Liver (tissue), 9 donors: ENCODE data around the gene CFAP77. TPM values are rescaled to one million over a fixed set of nuclear protein-coding genes. Genes with fewer than 3 reads are reported as not detected.

ENCODE experiments used
- DNase-seq: peaks from one replicate; pipeline ENCODE4 v3.0.0-alpha.2; 2017; ENCODE audit warnings: low spot score
- H3K27ac ChIP-seq, 2 donors: one replicate each; pipeline ENCODE4 v1.7.0; 2013; ENCODE audit warnings: inconsistent platforms in 2 of 2, low read length in 2 of 2, control low read depth in 1 of 2, low read depth in 1 of 2, mild to moderate bottlenecking in 1 of 2
- H3K27me3 ChIP-seq, 4 donors: one replicate each; pipeline versions ENCODE4 v1.6.1 to v1.7.0; 2013; ENCODE audit warnings: low read length in 3 of 4, inconsistent platforms in 1 of 4, mild to moderate bottlenecking in 1 of 4, moderate library complexity in 1 of 4; ENCODE audit not compliant: control insufficient read depth in 4 of 4, insufficient read depth in 4 of 4
- H3K36me3 ChIP-seq, 4 donors: one replicate each; pipeline versions ENCODE4 v1.6.1 to v1.7.0; 2013; ENCODE audit warnings: low read length in 3 of 4, mild to moderate bottlenecking in 3 of 4, low read depth in 1 of 4, moderate library complexity in 1 of 4; ENCODE audit not compliant: control insufficient read depth in 4 of 4, insufficient read depth in 3 of 4
- H3K4me1 ChIP-seq, 4 donors: one replicate each; pipeline versions ENCODE4 v1.6.1 to v1.7.0; 2013; ENCODE audit warnings: low read length in 3 of 4, mild to moderate bottlenecking in 3 of 4, moderate library complexity in 1 of 4; ENCODE audit not compliant: control insufficient read depth in 4 of 4, insufficient read depth in 4 of 4
- H3K4me3 ChIP-seq, 3 donors: one replicate each; pipeline versions ENCODE4 v1.6.1 to v1.7.0; 2013; ENCODE audit warnings: low read length in 3 of 3, control low read depth in 1 of 3, low read depth in 1 of 3, mild to moderate bottlenecking in 1 of 3
- H3K9ac ChIP-seq, 2 donors: one replicate each; pipeline ENCODE4 v1.7.0; 2013; ENCODE audit warnings: low read length in 2 of 2, mild to moderate bottlenecking in 2 of 2, moderate library complexity in 2 of 2, control low read depth in 1 of 2, low read depth in 1 of 2
- H3K9me3 ChIP-seq, 4 donors: one replicate each; pipeline versions ENCODE4 v1.6.1 to v1.7.0; 2013; ENCODE audit warnings: low read length in 3 of 4; ENCODE audit not compliant: control insufficient read depth in 4 of 4
- ATF3 ChIP-seq: IDR thresholded peaks from 2 replicates; pipeline ENCODE4 v1.6.1; 2016; ENCODE audit warnings: antibody characterized with exemption
- CTCF ChIP-seq: fragments of 150-350 bp; IDR thresholded peaks from 2 replicates; pipeline ENCODE4 v1.5.1; 2017; ENCODE audit warnings: improper control_type of control experiment, low read depth, low read length; ENCODE audit not compliant: missing input control
- EGR1 ChIP-seq, 2 donors: IDR thresholded peaks; 2 replicates each; pipeline ENCODE4 v1.6.1; 2016 to 2018; ENCODE audit warnings: antibody characterized with exemption in 2 of 2, low read depth in 2 of 2
- FOXA1 ChIP-seq: IDR thresholded peaks from 2 replicates; pipeline ENCODE4 v1.6.1; 2016; ENCODE audit warnings: antibody characterized with exemption
- FOXA2 ChIP-seq: IDR thresholded peaks from 2 replicates; pipeline ENCODE4 v1.6.1; 2016; ENCODE audit warnings: antibody characterized with exemption
- GABPA ChIP-seq, 2 donors: IDR thresholded peaks in 1 of 2; conservative IDR thresholded peaks in 1 of 2; 2 replicates each; pipeline ENCODE4 v1.6.1; 2016; ENCODE audit warnings: antibody characterized with exemption in 2 of 2, mild to moderate bottlenecking in 1 of 2, moderate library complexity in 1 of 2
- HNF4A ChIP-seq, 2 donors: conservative IDR thresholded peaks; 2 replicates each; pipeline ENCODE4 v1.6.1; 2016; ENCODE audit warnings: antibody characterized with exemption in 2 of 2, mild to moderate bottlenecking in 2 of 2
- HNF4G ChIP-seq: IDR thresholded peaks from 2 replicates; pipeline ENCODE4 v1.6.1; 2016; ENCODE audit warnings: antibody characterized with exemption
- JUND ChIP-seq, 2 donors: IDR thresholded peaks; 2 replicates each; pipeline ENCODE4 v1.6.1; 2016; ENCODE audit warnings: antibody characterized with exemption in 2 of 2
- NR2F2 ChIP-seq: IDR thresholded peaks from 2 replicates; pipeline ENCODE4 v1.6.1; 2016; ENCODE audit warnings: antibody characterized with exemption
- RAD21 ChIP-seq, 2 donors: IDR thresholded peaks; 2 replicates each; pipeline ENCODE4 v1.6.1; 2016; ENCODE audit warnings: antibody characterized with exemption in 2 of 2, mild to moderate bottlenecking in 2 of 2
- REST ChIP-seq: IDR thresholded peaks from 2 replicates; pipeline ENCODE4 v1.6.1; 2016; ENCODE audit warnings: antibody characterized with exemption, mild to moderate bottlenecking
- RXRA ChIP-seq, 2 donors: IDR thresholded peaks; 2 replicates each; pipeline ENCODE4 v1.6.1; 2017 to 2018; ENCODE audit warnings: antibody characterized with exemption in 2 of 2, mild to moderate bottlenecking in 1 of 2
- SP1 ChIP-seq: IDR thresholded peaks from 2 replicates; pipeline ENCODE4 v1.6.1; 2018; ENCODE audit warnings: antibody characterized with exemption, mild to moderate bottlenecking
- TAF1 ChIP-seq: conservative IDR thresholded peaks from 2 replicates; pipeline ENCODE4 v1.6.1; 2016; ENCODE audit warnings: antibody characterized with exemption, mild to moderate bottlenecking
- YY1 ChIP-seq: IDR thresholded peaks from 2 replicates; pipeline ENCODE4 v1.6.1; 2016; ENCODE audit warnings: antibody characterized with exemption, mild to moderate bottlenecking
- ZBTB33 ChIP-seq: IDR thresholded peaks from 2 replicates; pipeline ENCODE4 v1.6.1; 2016; ENCODE audit warnings: antibody characterized with exemption
- WGBS: extraction: QIAGEN DNeasy Blood & Tissue Kit; methylation state at CpG from one replicate; pipeline ENCODE4 v1.1.7; 2013; 5-methylcytosine and 5-hydroxymethylcytosine counted together
- polyA plus RNA-seq, 2 donors: library from polyadenylated mRNA; stranded (reverse) in 1 of 2; unstranded in 1 of 2; fragments of 200-250 nt in 1 of 2; fragments of >200 nt in 1 of 2; fragmentation: Nextera tagmentation in 1 of 2; extraction: Ambion mirVana in 1 of 2; gene quantifications; one replicate each; pipeline versions ENCODE4 v1.2.1 to v1.2.3, GENCODE V29; 2013 to 2015
- total RNA-seq, 2 donors: library from RNA; depleted of rRNA; stranded (reverse); fragments of >200 nt; gene quantifications; one replicate each; pipeline ENCODE4 v1.2.3, GENCODE V29; 2014
- TF ChIP-seq, protein P1 (sequence below): IDR thresholded peaks from 2 replicates; pipeline ENCODE4 v1.6.1; 2016; ENCODE audit warnings: antibody characterized with exemption
- donor health status: healthy.
- donor health status: healthy.
- donor health status: healthy.
- donor health status: healthy.
- donor health status: healthy.

The CFAP77 gene
- total and polyA plus RNA-seq, 4 donors: not detected

DNA sequence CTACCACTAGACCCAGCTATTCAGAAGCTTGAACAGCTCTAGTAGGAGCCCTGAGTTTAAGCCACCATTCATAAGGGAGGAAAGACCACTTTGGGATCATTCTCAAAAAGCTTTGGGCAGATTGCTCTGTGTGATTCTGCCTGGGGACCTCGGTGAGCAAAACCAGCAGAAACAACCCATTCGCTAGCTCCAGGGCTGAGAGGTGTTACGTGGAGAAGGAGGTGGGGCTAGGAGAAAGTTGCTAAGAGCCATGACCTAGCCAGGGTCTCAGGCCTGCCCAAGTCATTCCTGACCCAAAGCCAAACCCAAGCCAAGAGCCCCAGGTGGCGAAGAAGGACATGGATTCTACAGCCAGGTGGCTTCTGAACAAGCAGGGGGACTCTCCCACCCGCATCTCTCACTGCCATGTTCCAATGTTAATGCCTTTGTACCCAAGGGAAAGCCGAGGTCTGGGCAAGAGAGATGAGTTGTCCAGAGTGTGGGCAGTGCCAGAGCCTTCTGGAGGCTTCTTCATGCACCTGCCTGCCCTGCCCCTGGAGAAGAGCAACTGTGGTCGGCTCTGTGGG is 168.4 kb downstream of the CFAP77 start:
- H3K27me3 ChIP-seq: peaks cover 2 to 28% (median 16%) of the 10 kb centered on the region in 4 donors
- no peak overlapping the region for H3K9ac ChIP-seq
- H3K4me1 ChIP-seq: peaks cover 0 to 11% (median 6%) of the 10 kb centered on the region in 4 donors
- no peak for DNase-seq
- H3K9me3 ChIP-seq: no peaks in the 10 kb centered on the region
- no peak for TF ChIP-seq TAF1
- no peak for TF ChIP-seq FOXA2
- no peak for TF ChIP-seq FOXA1
- TF ChIP-seq SP1: no peak
- no peak for TF ChIP-seq CTCF
- TF ChIP-seq RAD21 (IDR thresholded peaks at IDR 0.05): no peak
- TF ChIP-seq HNF4G: no peak
- TF ChIP-seq EGR1 (IDR thresholded peaks at IDR 0.05; ENCODE audit: low read depth in 2 of 2): no peak
- WGBS: 38% methylated on average over 7 of the region's 7 CpGs
- no peak overlapping the region for H3K4me3 ChIP-seq
- no peaks in the 10 kb centered on the region for H3K36me3 ChIP-seq
- H3K27ac ChIP-seq: no peak overlapping the region

GRCh38 chr9:132579427-132579798 is 169.4 kb downstream of the CFAP77 start:
- TF ChIP-seq RAD21 (IDR thresholded peaks at IDR 0.05) (no peak), CTCF (no peak), EGR1 (IDR thresholded peaks at IDR 0.05; ENCODE audit: low read depth in 2 of 2) (no peak), FOXA1 (no peak), ZBTB33 (no peak), REST (no peak), HNF4G (no peak), RXRA (IDR thresholded peaks at IDR 0.05) (no peak), SP1 (no peak), JUND (IDR thresholded peaks at IDR 0.05) (no peak), TAF1 (no peak), FOXA2 (no peak), GABPA (IDR thresholded peaks at IDR 0.05 in 1 of 2, conservative IDR thresholded peaks at IDR 0.05 in 1 of 2) (no peak), YY1 (no peak), NR2F2 (no peak), HNF4A (conservative IDR thresholded peaks at IDR 0.05) (no peak), ATF3 (no peak)
- TF ChIP-seq, protein P1, sequence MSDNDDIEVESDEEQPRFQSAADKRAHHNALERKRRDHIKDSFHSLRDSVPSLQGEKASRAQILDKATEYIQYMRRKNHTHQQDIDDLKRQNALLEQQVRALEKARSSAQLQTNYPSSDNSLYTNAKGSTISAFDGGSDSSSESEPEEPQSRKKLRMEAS: no peak
- 8% methylated on average over 15 of the region's 15 CpGs for WGBS
- H3K36me3 ChIP-seq: no peaks in the 10 kb centered on the region
- no peak for DNase-seq
- H3K4me1 ChIP-seq: peaks cover 0 to 11% (median 6%) of the 10 kb centered on the region in 4 donors
- H3K9me3 ChIP-seq: no peaks in the 10 kb centered on the region
- peaks cover 2 to 32% (median 21%) of the 10 kb centered on the region in 4 donors for H3K27me3 ChIP-seq
- no peak overlapping the region for H3K27ac ChIP-seq
- no peak overlapping the region for H3K4me3 ChIP-seq
- no peak overlapping the region for H3K9ac ChIP-seq
